Adipose tissue (tissue), 3 donors: ENCODE results near the gene MACO1. TPM values are rescaled to one million over a fixed set of nuclear protein-coding genes. Genes with fewer than 3 reads are reported as not detected.

Experiments
- H3K27ac ChIP-seq: one replicate; pipeline ENCODE4 v1.5.1; 2013; ENCODE audit warnings: low read depth, low read length
- WGBS, 3 donors: extraction: QIAGEN DNeasy Blood & Tissue Kit; methylation state at CpG; one replicate each; pipeline ENCODE4 v1.1.7; 2013; 5-methylcytosine and 5-hydroxymethylcytosine counted together
- polyA plus RNA-seq, 3 donors: library from polyadenylated mRNA; stranded (reverse); fragments of 200-250 nt; gene quantifications; one replicate each; pipeline ENCODE4 v1.2.3, GENCODE V29; 2013
- donor health status: healthy with polysubstance abuse.
- donor health status: Bipolar disorder and iron deficiency.
- donor health status: healthy.

The MACO1 gene
- polyA plus RNA-seq, 3 donors: 3.8 to 16.7 (median 6.4) TPM

- no peak overlapping the region for H3K27ac ChIP-seq
- 91 to 92% (median 91%) methylated on average over 21 of the region's 21 CpGs for WGBS, 3 donors
Observed at GRCh38 chr1:25527946-25528595, 97.4 kb downstream of the MACO1 start.

- H3K27ac ChIP-seq: no peak overlapping the region
- WGBS, 3 donors: 86 to 89% (median 87%) methylated on average over 7 of the region's 7 CpGs
Observed at GRCh38 chr1:25528881-25529517, 98.3 kb downstream of the MACO1 start.

GRCh38 chr1:25529518-25530185 lies 99.0 kb downstream of the MACO1 start:
- WGBS, 3 donors: 74 to 86% (median 78%) methylated on average over 17 to 18 of the region's 18 CpGs
- H3K27ac ChIP-seq: no peak overlapping the region

- H3K27ac ChIP-seq: no peak overlapping the region
- WGBS, 3 donors: 89 to 94% (median 91%) methylated on average over 22 of the region's 22 CpGs
Observed at GRCh38 chr1:25530186-25531081, 99.7 kb downstream of the MACO1 start.

GRCh38 chr1:25531082-25531461 lies 100.4 kb downstream of the MACO1 start:
- WGBS, 3 donors: 71 to 79% (median 74%) methylated on average over 11 of the region's 11 CpGs
- H3K27ac ChIP-seq: no peak overlapping the region

- WGBS, 3 donors: 88 to 91% (median 90%) methylated on average over 3 of the region's 3 CpGs
- no peak overlapping the region for H3K27ac ChIP-seq
Observed at GRCh38 chr1:25532970-25533369, 102.3 kb downstream of the MACO1 start.

GRCh38 chr1:25533775-25534409 lies 103.2 kb downstream of the MACO1 start:
- 75 to 85% (median 80%) methylated on average over 9 of the region's 9 CpGs for WGBS, 3 donors
- H3K27ac ChIP-seq: no peak overlapping the region

DNA sequence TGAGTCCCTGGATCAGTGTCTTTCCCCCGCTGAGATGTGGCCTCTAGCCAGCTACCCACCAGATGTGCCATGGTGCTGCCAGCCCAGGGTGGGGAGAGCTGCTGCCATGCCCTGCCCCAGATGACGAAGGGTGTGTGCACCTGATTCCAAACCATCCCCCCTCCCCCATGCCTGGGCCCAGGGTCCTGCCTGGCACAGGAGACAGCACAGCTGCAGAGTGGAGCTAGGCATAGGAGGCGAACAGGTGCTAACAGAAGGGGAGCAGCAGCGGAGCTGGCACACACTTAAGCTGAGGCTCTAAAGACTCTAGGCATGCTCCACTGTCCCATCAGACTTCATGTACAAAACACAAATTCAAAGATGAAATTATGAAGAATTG lies 103.7 kb downstream of the MACO1 start:
- WGBS, 3 donors: 93 to 97% (median 96%) methylated on average over 4 of the region's 4 CpGs
- H3K27ac ChIP-seq: no peak overlapping the region

DNA sequence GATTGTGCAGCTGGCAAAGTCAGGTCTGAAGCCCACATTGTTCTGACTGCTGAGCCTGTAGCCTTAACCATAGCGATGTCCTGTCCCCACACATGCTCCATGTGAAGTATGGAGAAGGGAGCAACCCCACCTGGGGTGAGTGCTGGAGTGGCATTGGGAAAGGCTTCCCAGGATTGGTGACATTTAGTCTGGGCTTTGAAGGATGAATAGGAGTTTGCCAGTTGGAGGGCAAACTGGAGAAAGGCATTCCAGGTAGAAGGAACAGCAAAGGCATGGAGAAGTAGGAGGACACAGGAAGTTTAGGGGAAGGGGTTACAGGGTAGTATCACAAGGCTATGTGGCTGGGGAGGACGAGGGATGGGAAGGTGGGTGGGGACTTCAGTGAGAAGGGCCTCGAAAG lies 105.4 kb downstream of the MACO1 start:
- no peak overlapping the region for H3K27ac ChIP-seq
- 79 to 92% (median 87%) methylated on average over 3 of the region's 3 CpGs for WGBS, 3 donors

DNA sequence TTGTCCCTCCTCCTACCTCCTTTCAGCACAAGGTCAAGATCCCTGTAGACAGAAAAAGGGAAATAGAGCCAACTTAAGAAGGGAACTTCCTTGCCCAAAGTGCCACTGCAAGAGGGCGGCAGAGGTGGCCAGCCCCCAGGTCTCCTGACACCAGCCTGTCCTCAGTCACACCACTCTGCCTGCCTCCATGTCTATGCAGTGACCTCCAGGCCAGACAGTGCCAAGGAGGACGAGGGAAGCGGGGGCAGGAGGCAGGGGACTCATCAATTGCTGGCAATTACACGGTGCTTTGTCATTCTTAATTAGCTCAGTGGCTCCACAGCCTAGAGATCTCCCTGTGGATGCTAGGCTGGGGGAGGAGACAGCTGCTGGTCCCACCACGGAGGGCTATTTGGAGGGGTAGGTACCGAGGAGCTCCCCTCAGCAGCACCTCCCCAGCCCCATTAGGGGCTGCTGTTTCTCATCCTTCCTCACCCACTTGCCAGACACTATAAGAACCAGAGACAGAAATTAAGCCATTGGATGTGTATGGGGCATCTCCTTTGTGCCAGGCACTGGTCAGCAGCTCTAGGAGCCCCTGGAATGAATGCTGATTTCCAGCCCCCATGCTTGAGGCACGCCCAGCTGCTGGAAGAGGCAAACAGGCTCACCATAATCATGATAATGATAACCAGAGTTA lies 106.6 kb downstream of the MACO1 start:
- no peak overlapping the region for H3K27ac ChIP-seq

GRCh38 chr1:25538191-25538767 lies 107.6 kb downstream of the MACO1 start:
- WGBS, 3 donors: 79 to 86% (median 81%) methylated on average over 4 of the region's 4 CpGs
- no peak overlapping the region for H3K27ac ChIP-seq

More for the DNA sequence above, 106.6 kb downstream of the MACO1 start:
- WGBS, 3 donors: 62 to 67% (median 66%) methylated on average over 7 of the region's 7 CpGs

DNA sequence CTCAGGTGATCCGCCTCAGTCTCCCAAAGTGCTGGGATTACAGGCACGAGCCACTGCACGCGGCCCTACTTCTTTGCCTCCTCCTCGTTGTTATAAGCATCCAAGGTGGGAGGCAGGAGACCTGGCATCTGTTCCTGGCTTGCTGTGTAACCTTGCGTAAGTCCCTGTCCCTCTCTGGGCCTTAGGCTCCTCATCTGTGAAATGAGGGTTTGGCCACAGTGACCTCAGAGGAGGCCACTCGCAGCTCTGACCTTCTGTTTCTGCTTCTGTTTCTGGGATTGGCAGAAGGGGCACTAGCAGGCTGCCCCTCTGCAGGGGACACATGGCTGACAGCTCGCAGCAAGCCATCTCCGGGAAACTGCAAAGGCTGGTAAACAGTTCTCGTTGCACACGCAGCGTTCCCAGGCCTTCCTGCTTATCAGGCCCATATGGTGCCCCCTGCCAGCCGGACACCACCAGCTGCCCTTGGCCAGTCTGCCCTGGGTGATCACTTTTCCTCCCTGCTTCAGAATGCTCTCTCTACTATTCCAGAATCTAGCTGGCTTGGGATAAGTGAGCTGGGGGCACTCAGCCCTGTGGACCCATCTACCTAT lies 110.1 kb downstream of the MACO1 start:
- 68 to 91% (median 90%) methylated on average over 13 of the region's 13 CpGs for WGBS, 3 donors
- no peak overlapping the region for H3K27ac ChIP-seq

DNA sequence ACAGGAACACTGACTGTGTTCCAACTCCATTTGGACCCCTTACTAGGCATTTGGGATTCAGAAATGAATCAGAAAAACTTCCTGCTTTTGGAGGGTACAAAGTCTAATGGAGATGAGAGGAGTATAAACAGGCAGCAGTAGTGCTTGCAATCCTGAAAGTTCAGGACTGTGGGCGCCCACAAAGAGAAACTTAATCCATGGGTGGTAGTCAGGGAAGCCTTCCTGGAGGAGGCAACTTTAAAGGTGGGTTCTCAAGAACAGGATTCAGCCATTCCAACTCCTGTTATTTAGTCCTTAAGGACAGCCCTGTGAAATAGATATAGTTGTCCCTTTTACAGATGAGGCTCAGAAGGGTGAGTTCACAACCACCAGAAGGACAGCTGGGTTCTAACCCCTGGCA lies 110.7 kb downstream of the MACO1 start:
- H3K27ac ChIP-seq: no peak overlapping the region
- 85 to 94% (median 88%) methylated on average over 1 of the region's 1 CpG for WGBS, 3 donors

GRCh38 chr1:25541889-25542658 lies 111.4 kb downstream of the MACO1 start:
- 81 to 88% (median 81%) methylated on average over 8 of the region's 8 CpGs for WGBS, 3 donors
- H3K27ac ChIP-seq: no peak overlapping the region

DNA sequence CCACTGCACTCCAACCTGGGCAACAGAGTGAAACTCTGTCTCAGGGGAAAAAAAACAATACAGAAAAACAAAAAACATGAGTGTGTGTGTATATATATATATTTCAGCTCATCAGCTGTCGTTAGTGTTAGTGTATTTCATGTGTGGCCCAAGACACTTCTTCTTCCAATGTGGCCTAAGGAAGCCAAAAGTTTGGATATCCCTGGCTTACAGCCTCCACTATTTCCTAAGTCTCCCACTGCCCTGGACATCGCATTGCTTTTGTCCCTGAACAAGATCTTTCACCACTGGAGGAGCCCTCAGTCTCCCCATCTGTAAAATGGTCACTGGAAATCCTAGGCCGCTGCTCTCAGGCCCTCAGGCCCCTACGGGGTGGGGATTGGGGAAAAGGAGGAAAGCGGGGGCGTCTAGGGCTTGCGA lies 112.3 kb downstream of the MACO1 start:
- no peak overlapping the region for H3K27ac ChIP-seq
- WGBS, 3 donors: 24 to 33% (median 26%) methylated on average over 7 of the region's 7 CpGs

DNA sequence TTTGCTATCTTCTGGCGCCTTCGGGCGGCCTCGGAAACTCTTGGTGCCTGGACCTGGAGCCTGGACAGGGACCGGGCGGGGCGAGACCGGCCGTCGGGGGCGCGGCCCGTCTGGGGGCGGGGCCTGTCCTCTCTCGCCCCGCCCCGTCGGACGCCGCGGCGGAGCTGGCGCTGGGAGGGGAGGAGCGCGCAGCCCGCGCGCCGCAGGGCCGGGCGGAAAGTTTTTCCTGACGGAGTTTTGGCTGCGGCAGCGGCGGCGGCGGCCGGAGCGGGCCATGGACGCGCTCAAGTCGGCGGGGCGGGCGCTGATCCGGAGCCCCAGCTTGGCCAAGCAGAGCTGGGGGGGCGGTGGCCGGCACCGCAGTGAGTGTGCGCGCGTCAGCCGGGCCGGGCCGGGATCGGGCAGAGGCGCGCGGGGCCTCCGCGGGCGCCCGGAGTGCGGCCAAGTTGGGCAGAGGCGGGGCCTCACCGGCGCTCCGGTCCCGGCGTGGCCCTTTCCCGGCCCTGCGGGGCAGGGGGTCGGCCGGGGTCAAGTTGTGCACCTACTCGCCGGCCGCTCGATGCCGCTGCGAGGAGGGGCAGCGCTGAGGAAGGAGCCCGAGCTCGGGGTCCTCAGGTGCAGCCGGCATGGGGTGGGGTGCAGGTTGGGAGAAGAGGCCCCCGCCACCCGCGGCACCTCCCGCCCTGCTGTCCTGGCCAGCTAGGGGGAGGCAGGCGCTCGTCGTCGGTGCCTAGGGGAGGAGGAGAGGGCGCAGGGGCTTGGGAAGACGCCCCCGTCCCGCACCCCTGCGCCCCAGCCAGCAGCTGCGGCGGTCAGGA lies 112.9 kb downstream of the MACO1 start, which contains the start of gene LDLRAP1:
TSS of gene LDLRAP1 (plus strand) at position 182 of the 818 bp plus-strand sequence. CDS start at position 275, 93 bp downstream.
- 0% methylated on average over 55 to 99 of the region's 99 CpGs for WGBS, 3 donors
- no peak within 1 kb of the TSS for H3K27ac ChIP-seq
